Tibial artery (tissue), 4 donors: ENCODE results near the gene RPGRIP1L.

Experiments used
- DNase-seq, 2 donors: peaks; one replicate each; pipeline ENCODE4 v3.0.0-alpha.2; 2019
- H3K27ac ChIP-seq, 2 donors: fragments of 200-600 bp; sonication (generic) in 1 of 2; 1 replicate in 1 of 2; 2 replicates in 1 of 2; pipeline ENCODE4 v1.5.1; 2018 to 2019; ENCODE audit warnings: mild to moderate bottlenecking in 1 of 2
- H3K27me3 ChIP-seq, 2 donors: fragments of 200-600 bp; sonication (generic) in 1 of 2; one replicate each; pipeline versions ENCODE4 v1.5.1 to v1.6.0; 2016 to 2019
- H3K36me3 ChIP-seq, 3 donors: fragments of 200-600 bp; sonication (generic) in 2 of 3; one replicate each; pipeline ENCODE4 v1.5.1; 2016 to 2019; ENCODE audit warnings: mild to moderate bottlenecking in 2 of 3
- H3K4me1 ChIP-seq, 4 donors: fragments of 200-600 bp; sonication (generic) in 2 of 4; 1 replicate in 3 of 4; 2 replicates in 1 of 4; pipeline ENCODE4 v1.5.1; 2016 to 2019
- H3K4me3 ChIP-seq, 2 donors: fragments of 200-600 bp; sonication (generic) in 1 of 2; 1 replicate in 1 of 2; 2 replicates in 1 of 2; pipeline ENCODE4 v1.5.1; 2018 to 2019; ENCODE audit warnings: mild to moderate bottlenecking in 2 of 2
- H3K9me3 ChIP-seq, 3 donors: fragments of 200-600 bp; sonication (generic) in 1 of 3; one replicate each; pipeline ENCODE4 v1.5.1; 2016 to 2019
- intact Hi-C: fragments of 100-400 bp; cut with DNase I; formaldehyde crosslinking; loops from one replicate; pipeline ENCODE4 v1.15.0; 2023; ENCODE audit warnings: low total_unique reads
- TF ChIP-seq, protein P1 (sequence below), 2 experiments: fragments of 200-600 bp in 1 of 2; fragments of 450-650 bp in 1 of 2; IDR thresholded peaks; one replicate each; pipeline ENCODE4 v1.5.1; 2017 to 2019; ENCODE audit warnings: antibody characterized with exemption in 2 of 2, mild to moderate bottlenecking in 1 of 2, moderate library complexity in 1 of 2

Gene RPGRIP1L

GRCh38 chr16:53597776-53598175 lies 105.9 kb downstream of the RPGRIP1L start:
- Histone ChIP-seq H3K4me3 (no peak overlapping the region), H3K9me3 (peaks cover 0 to 7% (median 0%) of the 10 kb centered on the region in 3 donors), H3K27me3 (no peaks in the 10 kb centered on the region), H3K36me3 (peaks cover 4 to 8% (median 7%) of the 10 kb centered on the region in 3 donors), H3K4me1 (no peaks in the 10 kb centered on the region), H3K27ac (no peak overlapping the region)
- intact Hi-C loops, result no loop called here
- DNase-seq, result no peak
- TF ChIP-seq, protein P1, sequence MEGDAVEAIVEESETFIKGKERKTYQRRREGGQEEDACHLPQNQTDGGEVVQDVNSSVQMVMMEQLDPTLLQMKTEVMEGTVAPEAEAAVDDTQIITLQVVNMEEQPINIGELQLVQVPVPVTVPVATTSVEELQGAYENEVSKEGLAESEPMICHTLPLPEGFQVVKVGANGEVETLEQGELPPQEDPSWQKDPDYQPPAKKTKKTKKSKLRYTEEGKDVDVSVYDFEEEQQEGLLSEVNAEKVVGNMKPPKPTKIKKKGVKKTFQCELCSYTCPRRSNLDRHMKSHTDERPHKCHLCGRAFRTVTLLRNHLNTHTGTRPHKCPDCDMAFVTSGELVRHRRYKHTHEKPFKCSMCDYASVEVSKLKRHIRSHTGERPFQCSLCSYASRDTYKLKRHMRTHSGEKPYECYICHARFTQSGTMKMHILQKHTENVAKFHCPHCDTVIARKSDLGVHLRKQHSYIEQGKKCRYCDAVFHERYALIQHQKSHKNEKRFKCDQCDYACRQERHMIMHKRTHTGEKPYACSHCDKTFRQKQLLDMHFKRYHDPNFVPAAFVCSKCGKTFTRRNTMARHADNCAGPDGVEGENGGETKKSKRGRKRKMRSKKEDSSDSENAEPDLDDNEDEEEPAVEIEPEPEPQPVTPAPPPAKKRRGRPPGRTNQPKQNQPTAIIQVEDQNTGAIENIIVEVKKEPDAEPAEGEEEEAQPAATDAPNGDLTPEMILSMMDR (IDR thresholded peaks at IDR 0.05), result no peak

GRCh38 chr16:53588081-53588648 lies 115.5 kb downstream of the RPGRIP1L start:
- TF ChIP-seq, protein P1 (IDR thresholded peaks at IDR 0.05), result no peak
- no peak for DNase-seq
- Histone ChIP-seq H3K27ac (no peak overlapping the region), H3K9me3 (peaks cover 0 to 8% (median 0%) of the 10 kb centered on the region in 3 donors), H3K4me1 (no peaks in the 10 kb centered on the region), H3K4me3 (no peak overlapping the region), H3K27me3 (no peaks in the 10 kb centered on the region), H3K36me3 (no peaks in the 10 kb centered on the region)
- intact Hi-C loops, result no loop called here

- Histone ChIP-seq H3K27ac (no peak overlapping the region), H3K4me3 (no peak overlapping the region), H3K36me3 (no peaks in the 10 kb centered on the region), H3K4me1 (no peaks in the 10 kb centered on the region), H3K27me3 (no peaks in the 10 kb centered on the region), H3K9me3 (no peaks in the 10 kb centered on the region)
- intact Hi-C loops, result no loop called here
- TF ChIP-seq, protein P1 (IDR thresholded peaks at IDR 0.05), result no peak
- DNase-seq, result no peak
Observed at GRCh38 chr16:53583401-53583800, 120.3 kb downstream of the RPGRIP1L start.

DNA sequence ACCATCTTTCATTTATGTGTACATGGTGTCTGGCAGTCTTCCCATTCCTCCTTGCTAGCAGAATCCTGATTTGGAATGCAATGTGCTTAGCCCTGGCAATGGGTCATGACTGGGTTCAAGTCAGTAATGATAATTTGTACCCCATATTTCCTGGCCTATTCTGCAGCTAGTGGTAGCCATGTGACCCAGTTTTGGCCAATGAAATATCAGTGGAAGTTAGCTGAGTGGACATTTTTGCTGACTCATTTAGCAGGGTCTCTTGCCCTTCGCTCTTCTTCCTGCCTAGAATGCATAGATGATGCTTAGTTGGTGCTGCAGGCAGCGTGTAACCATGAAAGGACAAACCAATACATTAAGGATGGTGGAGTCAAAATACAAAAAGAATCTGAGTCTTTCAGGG lies 121.9 kb downstream of the RPGRIP1L start:
- no peaks in the 10 kb centered on the region for H3K9me3 ChIP-seq
- intact Hi-C loops, result no loop called here
- DNase-seq, result no peak
- no peaks in the 10 kb centered on the region for H3K27me3 ChIP-seq
- no peak overlapping the region for H3K4me3 ChIP-seq
- TF ChIP-seq, protein P1 (IDR thresholded peaks at IDR 0.05), result no peak
- H3K4me1 ChIP-seq, result no peaks in the 10 kb centered on the region
- H3K36me3 ChIP-seq, result no peaks in the 10 kb centered on the region
- no peak overlapping the region for H3K27ac ChIP-seq

DNA sequence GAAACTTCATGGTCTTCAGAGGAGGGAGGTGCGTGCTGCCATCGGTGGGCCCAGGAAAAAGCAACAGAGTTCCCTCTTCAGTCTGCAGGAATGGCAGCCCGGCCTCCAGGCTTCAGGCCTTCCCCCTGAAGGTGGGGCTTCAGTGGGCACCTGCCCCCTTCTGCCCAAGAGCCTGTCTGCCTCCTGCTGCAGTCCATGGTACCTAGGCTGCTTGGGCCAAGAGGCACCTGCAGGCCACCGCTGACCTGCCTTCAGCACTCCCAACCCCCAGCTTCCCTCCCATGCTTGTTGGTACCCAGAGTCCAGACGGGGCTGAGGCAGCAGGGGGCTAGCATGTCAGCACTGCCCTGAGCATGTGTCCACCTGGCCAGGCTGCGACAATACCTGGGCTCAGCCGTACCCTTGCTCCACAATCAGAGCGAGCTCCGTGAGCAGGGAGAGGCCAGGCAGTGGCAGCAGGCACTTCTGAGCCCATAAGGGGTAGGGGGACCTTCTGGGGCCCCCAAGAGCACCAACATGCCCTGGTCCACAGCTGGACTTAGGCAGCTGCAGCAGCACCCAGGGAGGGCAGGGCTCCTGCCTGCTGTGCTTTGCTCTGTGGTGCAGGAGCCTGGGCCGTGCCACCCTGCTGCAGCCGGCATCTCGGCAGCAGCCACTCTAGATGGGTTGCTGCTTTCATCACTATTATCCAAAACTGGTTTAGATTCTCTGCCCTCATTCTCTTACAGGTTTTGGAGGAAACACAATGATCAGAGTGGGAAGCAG lies 123.4 kb downstream of the RPGRIP1L start:
- no peak overlapping the region for H3K4me3 ChIP-seq
- no peaks in the 10 kb centered on the region for H3K9me3 ChIP-seq
- H3K4me1 ChIP-seq, result no peaks in the 10 kb centered on the region
- no peaks in the 10 kb centered on the region for H3K36me3 ChIP-seq
- TF ChIP-seq, protein P1 (IDR thresholded peaks at IDR 0.05), result no peak
- H3K27me3 ChIP-seq, result no peaks in the 10 kb centered on the region
- intact Hi-C loops, result no loop called here
- no peak overlapping the region for H3K27ac ChIP-seq
- DNase-seq, result no peak
